PC-3 (cell line): ENCODE results near the gene DYSF.

Source experiments
- CTCF ChIP-seq: fragments of 300-600 bp; sonication (generic); conservative IDR thresholded peaks from 2 replicates; pipeline ENCODE4 v1.5.1; 2017; ENCODE audit warnings: antibody characterized with exemption, low read depth, mild to moderate bottlenecking, low read length
- EZH2phosphoT487 ChIP-seq: fragments of 300-600 bp; sonication (generic); IDR thresholded peaks from 2 replicates; pipeline ENCODE4 v1.6.1; 2018; ENCODE audit warnings: mild to moderate bottlenecking, antibody characterized with exemption, low read length, borderline replicate concordance

- TF ChIP-seq EZH2phosphoT487 = no peak
- TF ChIP-seq CTCF = no peak
Observed at GRCh38 chr2:71620851-71621251, 167.5 kb downstream of the DYSF start.
